ENCODE results near the gene RTN4RL1. TPM values are rescaled to one million over a fixed set of nuclear protein-coding genes. Genes with fewer than 3 reads are reported as not detected.
"Not testable (repeated sequence)": the region's sequence is repeated elsewhere in the genome, so short reads cannot be mapped to it uniquely, and the experiment has no call there.

RTN4RL1 gene
- total RNA-seq, 1 experiment from 2014 or later = 7.0 TPM

- peaks cover 47% of the 10 kb centered on the region for H3K27me3 ChIP-seq (ENCODE audit: control insufficient read depth, insufficient read depth, low read length)
- no peak for DNase-seq
- no peak overlapping the region for H3K4me3 ChIP-seq (ENCODE audit: insufficient read depth, low read depth, low read length)
- H3K36me3 ChIP-seq (replicated peaks; ENCODE audit: control insufficient read depth, insufficient read depth, low read length) = no peaks in the 10 kb centered on the region
Measured at GRCh38 chr17:1905190-1905913, 119.8 kb downstream of the RTN4RL1 start.

GRCh38 chr17:1904273-1905182 lies 120.6 kb downstream of the RTN4RL1 start:
- no peaks in the 10 kb centered on the region for H3K36me3 ChIP-seq (replicated peaks; ENCODE audit: control insufficient read depth, insufficient read depth, low read length)
- peaks cover 38% of the 10 kb centered on the region for H3K27me3 ChIP-seq (ENCODE audit: control insufficient read depth, insufficient read depth, low read length)
- no peak for DNase-seq
- no peak overlapping the region for H3K4me3 ChIP-seq (ENCODE audit: insufficient read depth, low read depth, low read length)

GRCh38 chr17:1899403-1900000 lies 125.6 kb downstream of the RTN4RL1 start:
- peaks cover 15% of the 10 kb centered on the region for H3K36me3 ChIP-seq (replicated peaks; ENCODE audit: control insufficient read depth, insufficient read depth, low read length)
- DNase-seq = no peak
- H3K4me3 ChIP-seq (ENCODE audit: insufficient read depth, low read depth, low read length) = no peak overlapping the region
- no peaks in the 10 kb centered on the region for H3K27me3 ChIP-seq (ENCODE audit: control insufficient read depth, insufficient read depth, low read length)

DNA sequence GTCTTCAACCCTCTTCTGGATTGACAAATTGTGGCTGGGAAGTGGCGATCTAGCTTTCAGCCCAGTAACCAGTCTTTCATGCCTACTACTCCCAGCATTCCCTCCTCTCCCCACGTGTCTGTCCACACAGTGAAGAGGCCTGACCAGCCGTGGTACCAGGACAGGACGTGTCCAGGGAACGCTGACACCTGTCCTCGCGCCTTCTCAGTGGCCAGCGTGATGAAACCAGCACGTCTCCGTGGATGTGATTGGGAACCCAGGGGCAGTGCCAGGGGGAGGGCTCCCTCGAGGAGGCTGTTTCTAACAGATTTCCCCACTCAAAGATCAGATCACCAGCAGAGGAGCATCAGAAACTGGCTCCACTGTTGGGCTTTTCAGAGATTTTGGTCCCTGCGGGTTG lies 126.3 kb downstream of the RTN4RL1 start:
- Histone ChIP-seq H3K36me3 (replicated peaks; ENCODE audit: control insufficient read depth, insufficient read depth, low read length) (peaks cover 17% of the 10 kb centered on the region), H3K27me3 (ENCODE audit: control insufficient read depth, insufficient read depth, low read length) (no peaks in the 10 kb centered on the region), H3K4me3 (ENCODE audit: insufficient read depth, low read depth, low read length) (no peak overlapping the region)
- DNase-seq = no peak

DNA sequence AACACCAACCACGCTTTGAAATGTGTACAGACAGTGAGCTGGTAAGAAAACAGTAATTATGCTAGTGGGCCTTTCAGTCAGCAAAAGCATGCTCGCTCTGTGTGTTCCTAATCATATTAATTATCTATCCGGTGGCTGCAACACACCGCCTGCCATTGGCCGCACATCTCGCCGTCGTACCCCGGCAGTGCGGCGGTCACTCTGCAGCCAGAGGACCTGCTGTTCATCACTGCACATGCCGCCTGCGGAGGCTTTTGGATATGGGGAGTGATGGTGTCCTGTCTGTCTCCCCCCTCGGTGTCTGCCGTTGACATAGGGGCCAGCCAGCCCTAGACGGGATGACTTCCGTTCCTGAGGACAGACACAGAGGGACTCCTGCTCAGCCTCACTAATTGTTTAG lies 126.8 kb downstream of the RTN4RL1 start:
- no peak for DNase-seq
- Histone ChIP-seq H3K4me3 (ENCODE audit: insufficient read depth, low read depth, low read length) (no peak overlapping the region), H3K36me3 (replicated peaks; ENCODE audit: control insufficient read depth, insufficient read depth, low read length) (peaks cover 17% of the 10 kb centered on the region), H3K27me3 (ENCODE audit: control insufficient read depth, insufficient read depth, low read length) (no peaks in the 10 kb centered on the region)

- no peaks in the 10 kb centered on the region for H3K27me3 ChIP-seq (ENCODE audit: control insufficient read depth, insufficient read depth, low read length)
- no peak for DNase-seq
- no peak overlapping the region for H3K4me3 ChIP-seq (ENCODE audit: insufficient read depth, low read depth, low read length)
- H3K36me3 ChIP-seq (replicated peaks; ENCODE audit: control insufficient read depth, insufficient read depth, low read length) = peaks cover 19% of the 10 kb centered on the region
Measured at GRCh38 chr17:1897105-1897656, 128.0 kb downstream of the RTN4RL1 start.

GRCh38 chr17:1896243-1897104 lies 128.7 kb downstream of the RTN4RL1 start:
- Histone ChIP-seq H3K4me3 (ENCODE audit: insufficient read depth, low read depth, low read length) (no peak overlapping the region), H3K36me3 (replicated peaks; ENCODE audit: control insufficient read depth, insufficient read depth, low read length) (peaks cover 22% of the 10 kb centered on the region), H3K27me3 (ENCODE audit: control insufficient read depth, insufficient read depth, low read length) (no peaks in the 10 kb centered on the region)
- DNase-seq = no peak

GRCh38 chr17:1895479-1895878 lies 129.7 kb downstream of the RTN4RL1 start:
- H3K27me3 ChIP-seq (ENCODE audit: control insufficient read depth, insufficient read depth, low read length); H3K4me3 ChIP-seq (ENCODE audit: insufficient read depth, low read depth, low read length); DNase-seq: not testable (repeated sequence)
- H3K36me3 ChIP-seq (replicated peaks; ENCODE audit: control insufficient read depth, insufficient read depth, low read length) = peaks cover 24% of the 10 kb centered on the region

GRCh38 chr17:1894753-1895339 lies 130.3 kb downstream of the RTN4RL1 start:
- no peak for DNase-seq
- Histone ChIP-seq H3K27me3 (ENCODE audit: control insufficient read depth, insufficient read depth, low read length) (no peaks in the 10 kb centered on the region), H3K4me3 (ENCODE audit: insufficient read depth, low read depth, low read length) (no peak overlapping the region), H3K36me3 (replicated peaks; ENCODE audit: control insufficient read depth, insufficient read depth, low read length) (peaks cover 24% of the 10 kb centered on the region)

DNA sequence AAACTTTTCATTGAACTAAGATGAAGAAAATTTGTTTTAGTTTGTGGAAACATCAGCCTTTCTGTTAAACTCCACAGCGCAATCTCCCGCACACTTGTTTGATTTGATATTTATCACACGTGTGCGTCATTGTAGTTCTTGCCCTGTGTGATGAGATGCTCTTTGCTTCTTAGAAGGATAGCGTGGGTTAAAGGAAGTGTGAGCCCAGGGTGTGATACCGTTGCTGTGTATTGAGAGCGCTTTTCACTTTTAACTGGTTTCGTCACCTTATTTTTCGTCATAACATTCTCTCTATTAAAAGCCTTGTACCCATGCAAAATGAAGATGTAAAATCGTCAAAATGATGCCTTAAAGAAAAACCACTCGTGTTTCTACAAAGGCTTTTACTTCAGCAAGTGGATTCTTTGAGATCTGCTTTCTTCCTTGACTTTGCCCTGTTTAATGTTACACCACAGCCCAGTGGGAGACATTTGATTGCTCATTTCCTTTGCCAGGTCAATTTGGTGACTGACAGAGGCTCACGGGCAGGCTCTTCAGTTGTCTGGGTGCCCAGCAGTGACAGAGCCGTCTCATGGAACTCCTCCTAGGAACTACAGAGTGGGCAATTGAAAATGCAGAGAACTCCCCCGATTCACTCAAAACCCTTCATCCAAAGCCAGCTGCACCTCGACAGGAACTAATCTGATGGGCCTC lies 134.2 kb downstream of the RTN4RL1 start:
- Histone ChIP-seq H3K27me3 (ENCODE audit: control insufficient read depth, insufficient read depth, low read length) (no peaks in the 10 kb centered on the region), H3K4me3 (ENCODE audit: insufficient read depth, low read depth, low read length) (no peak overlapping the region), H3K36me3 (replicated peaks; ENCODE audit: control insufficient read depth, insufficient read depth, low read length) (peaks cover 24% of the 10 kb centered on the region)
- no peak for DNase-seq

DNA sequence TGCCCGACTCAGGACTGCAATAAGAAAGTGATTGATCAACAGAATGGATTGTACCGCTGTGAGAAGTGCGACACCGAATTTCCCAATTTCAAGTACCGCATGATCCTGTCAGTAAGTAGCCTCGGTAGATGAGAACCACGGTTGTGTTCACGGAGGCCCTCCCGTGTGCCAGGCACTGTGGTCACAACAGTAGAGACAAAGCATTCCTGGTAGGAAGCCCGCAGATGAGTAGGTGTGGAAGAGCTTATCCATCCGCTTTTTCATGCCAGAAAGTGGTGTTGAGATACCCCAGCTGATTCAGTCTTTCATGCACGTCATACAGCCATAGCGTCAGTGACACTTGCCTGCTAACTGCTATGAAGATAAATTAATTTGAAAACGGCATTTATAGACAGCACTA lies 136.4 kb downstream of the RTN4RL1 start:
- H3K4me3 ChIP-seq (ENCODE audit: insufficient read depth, low read depth, low read length) = no peak overlapping the region
- DNase-seq = no peak
- peaks cover 31% of the 10 kb centered on the region for H3K36me3 ChIP-seq (replicated peaks; ENCODE audit: control insufficient read depth, insufficient read depth, low read length)
- H3K27me3 ChIP-seq (ENCODE audit: control insufficient read depth, insufficient read depth, low read length) = no peaks in the 10 kb centered on the region
